Lower lobe of right lung (tissue), 2 donors: ENCODE results near the gene UGT2A2. TPM values are rescaled to one million over a fixed set of nuclear protein-coding genes. Genes with fewer than 3 reads are reported as not detected.

Source experiments
- ATAC-seq, 2 donors: fragments of 200-7000 bp; cut with Tn5 transposase; one replicate each; pipeline ENCODE4 v1.9.1; 2020 to 2022; ENCODE audit warnings: mild to moderate bottlenecking in 2 of 2, moderate library complexity in 2 of 2
- DNase-seq: peaks from one replicate; pipeline ENCODE4 v3.0.0-alpha.2; 2020
- H3K27ac ChIP-seq: fragments of 200-600 bp; one replicate; pipeline ENCODE4 v1.8.0; 2022
- H3K27me3 ChIP-seq: fragments of 200-600 bp; one replicate; pipeline ENCODE4 v1.8.0; 2022; ENCODE audit warnings: low read depth
- H3K36me3 ChIP-seq: fragments of 200-600 bp; one replicate; pipeline ENCODE4 v1.8.0; 2022; ENCODE audit warnings: mild to moderate bottlenecking
- H3K4me1 ChIP-seq: fragments of 200-600 bp; one replicate; pipeline ENCODE4 v1.8.0; 2022
- H3K4me3 ChIP-seq: fragments of 200-600 bp; one replicate; pipeline ENCODE4 v1.8.0; 2022; ENCODE audit warnings: mild to moderate bottlenecking
- H3K9me3 ChIP-seq: fragments of 200-600 bp; one replicate; pipeline ENCODE4 v1.8.0; 2022
- CTCF ChIP-seq: fragments of 200-600 bp; IDR thresholded peaks from one replicate; pipeline ENCODE4 v1.8.0; 2022; ENCODE audit warnings: antibody characterized with exemption, mild to moderate bottlenecking
- intact Hi-C: fragments of 100-400 bp; cut with DNase I; formaldehyde crosslinking; loops from one replicate; pipeline ENCODE4 v1.11.0; 2022
- total RNA-seq: library from RNA; stranded (reverse); fragmentation: NEBNext Ultra II Directional; extraction: Animal tissue kit (Norgen Biotek cat#: 25700); gene quantifications from one replicate; pipeline ENCODE4 v1.2.1, GENCODE V29; 2021
- donor health status: DM: no; HTN: yes; CAD: no; lungs with severe emphysema.

Gene UGT2A2
- total RNA-seq, 1 donor from 2014 or later, result not detected

GRCh38 chr4:69594382-69594781 is 45.1 kb downstream of the UGT2A2 start:
- no peak overlapping the region for H3K27ac ChIP-seq
- intact Hi-C loops, result no loop called here

GRCh38 chr4:69591364-69591763 is 48.1 kb downstream of the UGT2A2 start:
- H3K27ac ChIP-seq, result no peak overlapping the region
- no peaks in the 10 kb centered on the region for H3K36me3 ChIP-seq
- no peak overlapping the region for H3K4me3 ChIP-seq
- no peak for TF ChIP-seq CTCF
- no peaks in the 10 kb centered on the region for H3K27me3 ChIP-seq
- intact Hi-C loops, result no loop called here
- ATAC-seq (no peak), DNase-seq (no peak)
- no peaks in the 10 kb centered on the region for H3K4me1 ChIP-seq
- no peaks in the 10 kb centered on the region for H3K9me3 ChIP-seq

More at GRCh38 chr4:69594382-69594781, 45.1 kb downstream of the UGT2A2 start:
- H3K27me3 ChIP-seq, result no peaks in the 10 kb centered on the region
- TF ChIP-seq CTCF, result no peak
- no peaks in the 10 kb centered on the region for H3K36me3 ChIP-seq
- no peaks in the 10 kb centered on the region for H3K9me3 ChIP-seq
- H3K4me1 ChIP-seq, result no peaks in the 10 kb centered on the region
- DNase-seq (no peak), ATAC-seq (no peak)
- no peak overlapping the region for H3K4me3 ChIP-seq

DNA sequence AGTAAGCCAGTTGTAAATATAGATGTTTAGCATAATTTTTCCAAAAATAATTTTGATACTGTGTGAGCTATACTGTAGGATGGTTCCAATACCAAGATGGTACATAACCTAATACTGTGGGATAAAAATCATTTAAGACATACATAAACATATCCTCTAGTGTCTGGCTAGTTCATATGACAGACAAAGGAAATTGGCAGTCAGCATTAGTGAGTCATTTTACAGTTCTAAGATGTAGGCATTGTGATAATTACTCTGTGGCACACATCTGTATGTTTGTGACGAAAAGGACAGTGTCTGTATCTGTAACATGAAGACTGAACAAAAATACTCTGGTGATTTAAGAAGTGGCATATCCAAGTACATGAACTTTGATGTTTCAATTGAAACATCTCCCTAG is 49.6 kb downstream of the UGT2A2 start:
- no peak for TF ChIP-seq CTCF
- no peaks in the 10 kb centered on the region for H3K4me1 ChIP-seq
- ATAC-seq (no peak), DNase-seq (no peak)
- no peaks in the 10 kb centered on the region for H3K9me3 ChIP-seq
- no peak overlapping the region for H3K4me3 ChIP-seq
- no peak overlapping the region for H3K27ac ChIP-seq
- H3K27me3 ChIP-seq, result no peaks in the 10 kb centered on the region
- intact Hi-C loops, result no loop called here
- H3K36me3 ChIP-seq, result no peaks in the 10 kb centered on the region

- Histone ChIP-seq H3K4me1 (no peaks in the 10 kb centered on the region), H3K27me3 (no peaks in the 10 kb centered on the region), H3K36me3 (no peaks in the 10 kb centered on the region), H3K27ac (no peak overlapping the region), H3K4me3 (no peak overlapping the region), H3K9me3 (no peaks in the 10 kb centered on the region)
- ATAC-seq (no peak), DNase-seq (no peak)
- no peak for TF ChIP-seq CTCF
- intact Hi-C loops, result no loop called here
Measured at GRCh38 chr4:69584135-69584534, 55.3 kb downstream of the UGT2A2 start.

DNA sequence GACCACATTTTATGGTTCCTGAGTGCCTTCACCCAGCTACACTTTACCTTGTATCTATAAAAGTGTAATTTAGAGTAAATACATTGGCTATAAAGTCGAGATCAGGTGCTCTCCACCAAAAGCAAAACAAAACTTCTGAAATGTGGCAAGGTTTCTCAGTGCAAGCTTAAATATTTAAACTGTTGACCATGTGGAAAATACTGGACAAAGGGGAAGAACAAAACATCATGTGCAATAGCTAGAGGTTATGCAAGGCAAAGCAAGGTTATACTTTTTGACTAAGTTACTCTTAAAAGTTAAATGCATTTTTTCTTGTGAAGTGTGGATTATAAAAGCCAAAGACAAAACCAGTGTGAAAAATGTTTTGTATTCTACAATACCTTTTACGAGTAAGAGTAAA is 55.9 kb downstream of the UGT2A2 start:
- intact Hi-C loops, result no loop called here
- no peak for TF ChIP-seq CTCF
- no peak overlapping the region for H3K4me3 ChIP-seq

GRCh38 chr4:69577245-69577644 is 62.2 kb downstream of the UGT2A2 start:
- no peaks in the 10 kb centered on the region for H3K9me3 ChIP-seq
- DNase-seq, result no peak
- H3K4me1 ChIP-seq, result no peaks in the 10 kb centered on the region
- TF ChIP-seq CTCF, result no peak
- H3K27me3 ChIP-seq, result no peaks in the 10 kb centered on the region
- H3K4me3 ChIP-seq, result no peak overlapping the region
- ATAC-seq, result no peak
- no peak overlapping the region for H3K27ac ChIP-seq
- no peaks in the 10 kb centered on the region for H3K36me3 ChIP-seq
- intact Hi-C loops, result no loop called here

More for the DNA sequence above, 55.9 kb downstream of the UGT2A2 start:
- no peak for DNase-seq
- Histone ChIP-seq H3K36me3 (no peaks in the 10 kb centered on the region), H3K9me3 (no peaks in the 10 kb centered on the region), H3K27ac (no peak overlapping the region), H3K4me1 (no peaks in the 10 kb centered on the region), H3K27me3 (no peaks in the 10 kb centered on the region)
- ATAC-seq, result no peak
